Measurements from ENCODE around the gene PPP1R9A.

Gene PPP1R9A

GRCh38 chr7:94913391-94913790 is 6.0 kb downstream of the PPP1R9A start:
- no peak overlapping the region for H3K9ac ChIP-seq (ENCODE audit: low read length)
- no peaks in the 10 kb centered on the region for H3K9me3 ChIP-seq (ENCODE audit: low read length)
- no peaks in the 10 kb centered on the region for H3K27me3 ChIP-seq (ENCODE audit: control insufficient read depth in 1 of 2, insufficient read depth in 2 of 2, low read length in 2 of 2)
- no peaks in the 10 kb centered on the region for H3K36me3 ChIP-seq (ENCODE audit: insufficient read depth, low read length)
- H3K4me1 ChIP-seq (ENCODE audit: insufficient read depth, low read length), result peaks cover 11% of the 10 kb centered on the region
- H3K4me3 ChIP-seq (ENCODE audit: low read depth in 1 of 2, low read length in 2 of 2), result no peak overlapping the region
- no peak overlapping the region for H3K27ac ChIP-seq (ENCODE audit: low read depth, low read length)

DNA sequence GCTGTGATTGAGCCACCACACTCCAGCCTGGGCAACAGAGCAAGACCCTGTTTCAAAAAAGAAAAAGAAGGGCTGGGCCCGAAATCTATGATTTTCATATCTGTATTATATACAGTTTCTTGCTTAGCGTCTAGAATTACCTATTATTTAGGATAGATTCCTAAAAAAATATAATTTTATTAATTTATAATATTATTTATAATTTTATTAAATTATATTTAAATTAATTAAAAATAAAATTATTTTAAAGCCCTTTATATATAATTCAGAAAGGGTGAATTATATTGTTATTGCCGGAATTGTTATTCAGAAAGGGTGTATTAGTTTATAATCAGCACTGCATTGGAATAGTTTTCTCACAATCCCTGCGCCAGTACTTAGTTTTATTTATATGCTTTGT is 14.5 kb downstream of the PPP1R9A start:
- no peaks in the 10 kb centered on the region for H3K9me3 ChIP-seq (ENCODE audit: low read length)
- no peak overlapping the region for H3K4me3 ChIP-seq (ENCODE audit: low read depth in 1 of 2, low read length in 2 of 2)
- H3K27me3 ChIP-seq (ENCODE audit: control insufficient read depth in 1 of 2, insufficient read depth in 2 of 2, low read length in 2 of 2), result no peaks in the 10 kb centered on the region
- H3K9ac ChIP-seq (ENCODE audit: low read length), result no peak overlapping the region
- H3K4me1 ChIP-seq (ENCODE audit: insufficient read depth, low read length), result peaks cover 13% of the 10 kb centered on the region
- no peak overlapping the region for H3K27ac ChIP-seq (ENCODE audit: low read depth, low read length)
- H3K36me3 ChIP-seq (ENCODE audit: insufficient read depth, low read length), result no peaks in the 10 kb centered on the region

- H3K36me3 ChIP-seq (ENCODE audit: insufficient read depth, low read length), result no peaks in the 10 kb centered on the region
- H3K9ac ChIP-seq (ENCODE audit: low read length), result no peak overlapping the region
- H3K9me3 ChIP-seq (ENCODE audit: low read length), result no peaks in the 10 kb centered on the region
- no peak overlapping the region for H3K4me3 ChIP-seq (ENCODE audit: low read depth in 1 of 2, low read length in 2 of 2)
- H3K4me1 ChIP-seq (ENCODE audit: insufficient read depth, low read length), result peaks cover 14% of the 10 kb centered on the region
- no peak overlapping the region for H3K27ac ChIP-seq (ENCODE audit: low read depth, low read length)
- H3K27me3 ChIP-seq (ENCODE audit: control insufficient read depth in 1 of 2, insufficient read depth in 2 of 2, low read length in 2 of 2), result no peaks in the 10 kb centered on the region
Measured at GRCh38 chr7:94922457-94922856, 15.1 kb downstream of the PPP1R9A start.

GRCh38 chr7:94923412-94923811 is 16.0 kb downstream of the PPP1R9A start:
- Histone ChIP-seq H3K9me3 (ENCODE audit: low read length) (no peaks in the 10 kb centered on the region), H3K27me3 (ENCODE audit: control insufficient read depth in 1 of 2, insufficient read depth in 2 of 2, low read length in 2 of 2) (no peaks in the 10 kb centered on the region), H3K4me1 (ENCODE audit: insufficient read depth, low read length) (peaks cover 14% of the 10 kb centered on the region), H3K27ac (ENCODE audit: low read depth, low read length) (no peak overlapping the region), H3K4me3 (ENCODE audit: low read depth in 1 of 2, low read length in 2 of 2) (no peak overlapping the region), H3K36me3 (ENCODE audit: insufficient read depth, low read length) (no peaks in the 10 kb centered on the region), H3K9ac (ENCODE audit: low read length) (no peak overlapping the region)

DNA sequence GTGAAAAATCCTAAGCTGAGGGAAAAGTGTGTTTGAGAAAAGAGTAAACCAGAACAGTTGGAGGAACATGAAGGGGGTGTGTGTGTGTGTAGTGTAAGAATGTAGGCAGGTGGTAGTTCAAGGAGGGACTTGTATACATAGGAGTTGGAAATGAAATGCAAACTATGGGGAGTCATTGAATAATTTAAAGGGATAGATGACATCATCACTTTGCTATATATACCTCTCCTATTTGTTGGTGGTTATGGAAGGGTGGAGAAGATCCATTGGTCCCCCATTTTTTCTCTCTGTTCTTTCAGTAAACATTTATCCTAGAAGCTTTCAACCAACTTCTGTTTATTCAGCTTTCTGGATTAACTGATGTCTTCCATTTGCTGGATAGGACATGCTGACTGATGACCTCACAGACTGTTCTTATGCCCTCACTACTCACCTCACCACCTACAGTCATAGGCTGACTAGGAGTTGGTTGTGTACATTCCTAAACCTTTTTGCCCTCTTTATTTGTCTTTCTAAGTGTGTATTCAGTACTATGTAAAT is 20.8 kb downstream of the PPP1R9A start:
- no peaks in the 10 kb centered on the region for H3K36me3 ChIP-seq (ENCODE audit: insufficient read depth, low read length)
- H3K4me1 ChIP-seq (ENCODE audit: insufficient read depth, low read length), result peaks cover 14% of the 10 kb centered on the region
- no peak overlapping the region for H3K27ac ChIP-seq (ENCODE audit: low read depth, low read length)
- no peaks in the 10 kb centered on the region for H3K9me3 ChIP-seq (ENCODE audit: low read length)
- no peaks in the 10 kb centered on the region for H3K27me3 ChIP-seq (ENCODE audit: control insufficient read depth in 1 of 2, insufficient read depth in 2 of 2, low read length in 2 of 2)
- H3K9ac ChIP-seq (ENCODE audit: low read length), result no peak overlapping the region
- no peak overlapping the region for H3K4me3 ChIP-seq (ENCODE audit: low read depth in 1 of 2, low read length in 2 of 2)

- no peaks in the 10 kb centered on the region for H3K27me3 ChIP-seq (ENCODE audit: control insufficient read depth in 1 of 2, insufficient read depth in 2 of 2, low read length in 2 of 2)
- H3K4me1 ChIP-seq (ENCODE audit: insufficient read depth, low read length), result peaks cover 18% of the 10 kb centered on the region
- no peak overlapping the region for H3K4me3 ChIP-seq (ENCODE audit: low read depth in 1 of 2, low read length in 2 of 2)
- H3K9ac ChIP-seq (ENCODE audit: low read length), result no peak overlapping the region
- no peak overlapping the region for H3K27ac ChIP-seq (ENCODE audit: low read depth, low read length)
- no peaks in the 10 kb centered on the region for H3K36me3 ChIP-seq (ENCODE audit: insufficient read depth, low read length)
- H3K9me3 ChIP-seq (ENCODE audit: low read length), result no peaks in the 10 kb centered on the region
Measured at GRCh38 chr7:94933256-94933990, 26.0 kb downstream of the PPP1R9A start.

DNA sequence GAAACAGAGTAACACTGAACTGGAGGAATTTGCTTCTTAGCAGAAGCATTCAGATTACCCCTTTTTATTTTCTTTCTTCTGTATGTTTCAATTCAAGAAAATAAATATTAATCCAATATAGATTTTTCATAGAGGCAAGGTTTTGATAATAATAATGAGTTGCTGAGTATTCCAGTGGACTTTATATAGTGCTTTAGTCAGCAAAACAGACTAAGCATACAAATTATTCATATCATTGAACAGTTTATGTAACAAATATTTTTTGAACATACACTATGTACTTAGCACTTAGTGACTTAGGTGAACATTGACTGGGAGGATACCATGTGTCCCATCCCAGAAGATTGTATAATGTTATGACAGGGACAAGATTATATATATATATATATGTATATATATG is 32.0 kb downstream of the PPP1R9A start:
- Histone ChIP-seq H3K36me3 (ENCODE audit: insufficient read depth, low read length) (no peaks in the 10 kb centered on the region), H3K9ac (ENCODE audit: low read length) (no peak overlapping the region), H3K4me1 (ENCODE audit: insufficient read depth, low read length) (peaks cover 31% of the 10 kb centered on the region), H3K4me3 (ENCODE audit: low read depth in 1 of 2, low read length in 2 of 2) (no peak overlapping the region), H3K27me3 (ENCODE audit: control insufficient read depth in 1 of 2, insufficient read depth in 2 of 2, low read length in 2 of 2) (no peaks in the 10 kb centered on the region), H3K27ac (ENCODE audit: low read depth, low read length) (no peak overlapping the region), H3K9me3 (ENCODE audit: low read length) (no peaks in the 10 kb centered on the region)

DNA sequence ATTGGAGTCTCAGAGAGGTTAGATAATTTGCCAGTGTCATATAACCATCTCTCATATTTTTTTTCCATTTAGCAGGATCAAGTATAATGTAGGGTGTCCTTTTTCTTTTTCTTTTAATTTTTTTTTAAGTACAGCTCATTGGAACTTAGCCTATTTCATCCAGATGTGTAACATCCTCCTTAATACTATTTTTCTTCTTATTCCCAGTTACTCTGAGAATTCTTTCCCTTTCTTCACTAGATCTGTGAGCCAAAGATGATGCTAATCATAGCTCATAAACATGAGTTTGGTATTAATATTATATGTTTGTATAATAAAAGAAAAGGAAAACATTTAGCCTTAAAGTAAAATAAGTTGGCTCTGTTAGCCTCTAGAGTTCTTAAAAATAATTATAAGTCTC is 32.8 kb downstream of the PPP1R9A start:
- H3K27me3 ChIP-seq (ENCODE audit: control insufficient read depth in 1 of 2, insufficient read depth in 2 of 2, low read length in 2 of 2), result no peaks in the 10 kb centered on the region
- no peaks in the 10 kb centered on the region for H3K9me3 ChIP-seq (ENCODE audit: low read length)
- no peak overlapping the region for H3K27ac ChIP-seq (ENCODE audit: low read depth, low read length)
- H3K4me3 ChIP-seq (ENCODE audit: low read depth in 1 of 2, low read length in 2 of 2), result no peak overlapping the region
- no peaks in the 10 kb centered on the region for H3K36me3 ChIP-seq (ENCODE audit: insufficient read depth, low read length)
- H3K9ac ChIP-seq (ENCODE audit: low read length), result no peak overlapping the region
- peaks cover 31% of the 10 kb centered on the region for H3K4me1 ChIP-seq (ENCODE audit: insufficient read depth, low read length)

DNA sequence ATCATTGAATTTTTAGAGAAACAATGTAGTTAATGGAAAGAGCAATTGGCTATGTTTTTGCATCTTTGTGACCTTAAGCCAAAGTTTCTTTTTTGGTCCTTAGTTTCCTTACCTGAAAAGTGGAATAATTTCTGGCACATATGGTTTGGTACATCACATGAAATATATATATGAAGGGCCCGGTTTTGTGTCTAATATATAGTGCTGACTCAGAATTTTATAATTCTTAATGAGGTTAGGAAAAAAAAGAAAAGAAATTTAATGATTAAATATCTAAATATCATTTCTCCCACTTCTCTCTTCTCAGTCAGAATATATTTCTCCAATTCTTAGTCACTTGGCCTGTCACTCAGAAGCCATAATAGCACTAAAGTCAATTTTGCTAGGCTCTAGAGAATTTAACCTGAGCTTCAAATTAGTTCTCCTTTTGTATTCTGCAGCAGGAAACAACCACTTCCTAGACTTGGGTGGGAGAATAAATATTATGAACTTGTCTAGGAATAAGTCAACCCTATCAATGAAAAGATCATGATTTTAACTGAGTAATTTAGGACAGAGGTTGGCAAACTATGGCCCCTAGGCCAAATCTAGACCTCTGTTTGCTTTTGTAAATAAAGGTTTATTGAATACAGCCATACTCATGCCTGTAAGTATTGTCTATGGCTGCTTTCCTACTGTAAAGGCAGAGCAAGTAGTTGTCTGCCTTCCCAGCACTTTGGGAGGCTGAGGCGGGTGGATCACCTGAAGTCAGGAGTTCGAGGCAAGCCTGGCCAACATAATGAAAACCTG is 34.6 kb downstream of the PPP1R9A start:
- H3K4me1 ChIP-seq (ENCODE audit: insufficient read depth, low read length), result peaks cover 20% of the 10 kb centered on the region
- H3K9ac ChIP-seq (ENCODE audit: low read length), result no peak overlapping the region
- no peak overlapping the region for H3K27ac ChIP-seq (ENCODE audit: low read depth, low read length)
- no peaks in the 10 kb centered on the region for H3K27me3 ChIP-seq (ENCODE audit: control insufficient read depth in 1 of 2, insufficient read depth in 2 of 2, low read length in 2 of 2)
- H3K36me3 ChIP-seq (ENCODE audit: insufficient read depth, low read length), result no peaks in the 10 kb centered on the region
- H3K4me3 ChIP-seq (ENCODE audit: low read depth in 1 of 2, low read length in 2 of 2), result no peak overlapping the region
- no peaks in the 10 kb centered on the region for H3K9me3 ChIP-seq (ENCODE audit: low read length)

- H3K4me3 ChIP-seq (ENCODE audit: low read depth in 1 of 2, low read length in 2 of 2), result no peak overlapping the region
- H3K27ac ChIP-seq (ENCODE audit: low read depth, low read length), result no peak overlapping the region
- no peaks in the 10 kb centered on the region for H3K36me3 ChIP-seq (ENCODE audit: insufficient read depth, low read length)
- H3K27me3 ChIP-seq (ENCODE audit: control insufficient read depth in 1 of 2, insufficient read depth in 2 of 2, low read length in 2 of 2), result no peaks in the 10 kb centered on the region
- H3K9ac ChIP-seq (ENCODE audit: low read length), result no peak overlapping the region
- H3K9me3 ChIP-seq (ENCODE audit: low read length), result no peaks in the 10 kb centered on the region
- H3K4me1 ChIP-seq (ENCODE audit: insufficient read depth, low read length), result peaks cover 17% of the 10 kb centered on the region
Measured at GRCh38 chr7:94943134-94943533, 35.7 kb downstream of the PPP1R9A start.

- H3K4me1 ChIP-seq (ENCODE audit: insufficient read depth, low read length), result no peaks in the 10 kb centered on the region
- no peaks in the 10 kb centered on the region for H3K9me3 ChIP-seq (ENCODE audit: low read length)
- H3K27ac ChIP-seq (ENCODE audit: low read depth, low read length), result no peak overlapping the region
- no peaks in the 10 kb centered on the region for H3K27me3 ChIP-seq (ENCODE audit: control insufficient read depth in 1 of 2, insufficient read depth in 2 of 2, low read length in 2 of 2)
- H3K9ac ChIP-seq (ENCODE audit: low read length), result no peak overlapping the region
- no peaks in the 10 kb centered on the region for H3K36me3 ChIP-seq (ENCODE audit: insufficient read depth, low read length)
- no peak overlapping the region for H3K4me3 ChIP-seq (ENCODE audit: low read depth in 1 of 2, low read length in 2 of 2)
Measured at GRCh38 chr7:94949532-94949931, 42.1 kb downstream of the PPP1R9A start.
